Measurements from ENCODE around the gene TMEM87B. TPM values are rescaled to one million over a fixed set of nuclear protein-coding genes. Genes with fewer than 3 reads are reported as not detected.

The TMEM87B gene
- total RNA-seq, 4 donors from 2014 or later, result 30.6 to 35.8 (median 34.9) TPM

DNA sequence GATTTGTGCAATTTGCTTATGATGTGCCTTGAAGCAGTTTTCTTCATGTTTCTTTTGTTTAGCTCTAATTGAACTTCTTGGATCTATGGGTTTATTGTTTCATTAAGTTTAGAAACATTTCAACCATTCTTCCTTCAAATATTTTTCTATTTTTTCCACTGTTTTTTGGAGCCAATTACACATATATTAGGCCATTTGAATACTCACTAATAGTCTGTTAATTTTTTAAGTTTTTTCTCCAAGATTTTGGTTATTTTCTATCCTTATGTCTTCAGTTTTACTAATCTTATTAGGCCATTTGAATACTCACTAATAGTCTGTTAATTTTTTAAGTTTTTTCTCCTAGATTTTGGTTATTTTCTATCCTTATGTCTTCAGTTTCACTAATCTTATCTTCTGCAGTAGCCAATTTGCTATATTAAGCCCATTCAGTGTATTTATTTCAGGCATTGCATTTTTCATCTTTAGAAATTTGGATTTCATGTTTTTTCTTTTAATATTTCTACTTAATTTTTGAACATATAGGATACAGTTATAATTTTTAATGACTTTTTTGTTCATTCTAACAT is 9.5 kb upstream of the TMEM87B start:
- intact Hi-C loops (cut with DNase I), result loop anchor here (10.0 kb wide), 1 partner anchor 61 kb away; no protein-coding TSS in a partner anchor
- no peak for DNase-seq
- no peaks in the 10 kb centered on the region for H3K9me3 ChIP-seq
- no peak overlapping the region for H3K27ac ChIP-seq
- H3K4me1 ChIP-seq, result peaks cover 0 to 3% of the 10 kb centered on the region in 2 donors
- no peak overlapping the region for H3K4me3 ChIP-seq (replicated peaks in 1 of 3)
- H3K27me3 ChIP-seq, result no peaks in the 10 kb centered on the region
- no peaks in the 10 kb centered on the region for H3K36me3 ChIP-seq
- TF ChIP-seq CTCF (IDR thresholded peaks at IDR 0.05) (no peak), POLR2A (IDR thresholded peaks at IDR 0.05) (no peak)

GRCh38 chr2:112046231-112046630 is 8.8 kb upstream of the TMEM87B start:
- intact Hi-C loops (cut with DNase I), result loop anchor here (10.0 kb wide), 1 partner anchor 61 kb away; no protein-coding TSS in a partner anchor
- no peaks in the 10 kb centered on the region for H3K27me3 ChIP-seq
- DNase-seq, result no peak
- no peak overlapping the region for H3K4me3 ChIP-seq (replicated peaks in 1 of 3)
- no peak overlapping the region for H3K27ac ChIP-seq
- peaks cover 0 to 3% of the 10 kb centered on the region in 2 donors for H3K4me1 ChIP-seq
- TF ChIP-seq CTCF (IDR thresholded peaks at IDR 0.05), result no peak
- TF ChIP-seq POLR2A (IDR thresholded peaks at IDR 0.05), result no peak
- H3K9me3 ChIP-seq, result no peaks in the 10 kb centered on the region
- no peaks in the 10 kb centered on the region for H3K36me3 ChIP-seq

DNA sequence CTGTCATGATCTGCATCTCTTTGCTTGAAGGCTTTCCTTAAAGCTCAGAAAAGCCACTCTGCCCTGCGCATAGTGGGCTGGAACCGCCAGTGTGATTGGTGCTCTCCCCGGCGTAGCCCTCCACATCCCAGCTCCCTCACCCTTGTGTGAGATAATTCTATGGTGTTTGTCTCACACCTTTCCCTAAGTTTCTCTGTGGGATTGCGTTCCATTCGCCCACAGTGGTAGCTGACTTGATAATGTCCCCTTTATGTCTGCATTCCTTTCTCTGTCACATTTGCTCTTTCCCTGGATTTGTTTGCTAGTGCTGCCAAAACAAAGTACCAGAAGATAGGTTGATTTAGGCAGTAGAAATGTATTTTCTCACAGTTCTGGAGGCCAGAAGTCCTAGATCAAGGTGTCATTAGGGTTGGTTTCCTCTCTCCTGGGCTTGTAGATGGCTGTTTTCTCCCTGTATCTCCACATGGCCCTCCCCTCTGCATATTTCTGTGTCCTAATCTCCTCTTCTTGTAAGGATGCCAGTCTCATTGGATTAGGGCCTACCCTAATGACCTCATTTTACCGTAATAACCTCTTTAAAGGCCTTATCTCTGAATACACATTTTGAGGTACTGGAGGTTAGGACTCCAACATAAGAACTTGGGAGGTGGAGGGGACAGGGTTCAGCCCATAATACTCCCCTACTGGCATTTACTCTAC is 7.4 kb upstream of the TMEM87B start:
- TF ChIP-seq CTCF (IDR thresholded peaks at IDR 0.05) (no peak), POLR2A (IDR thresholded peaks at IDR 0.05) (no peak)
- no peak overlapping the region for H3K27ac ChIP-seq

GRCh38 chr2:112048236-112048592 is 6.9 kb upstream of the TMEM87B start:
- 62 to 71% methylated on average over 4 of the region's 4 CpGs for WGBS, 2 donors
- intact Hi-C loops (cut with DNase I), result loop anchor here (2.0 to 10.0 kb wide), 2 partner anchors 63 to 155 kb away; no protein-coding TSS in a partner anchor
- Histone ChIP-seq H3K4me1 (peaks cover 0 to 3% of the 10 kb centered on the region in 2 donors), H3K4me3 (replicated peaks in 1 of 3) (no peak overlapping the region), H3K9me3 (no peaks in the 10 kb centered on the region), H3K27ac (no peak overlapping the region), H3K36me3 (no peaks in the 10 kb centered on the region), H3K27me3 (no peaks in the 10 kb centered on the region)
- DNase-seq, result no peak
- TF ChIP-seq CTCF (IDR thresholded peaks at IDR 0.05) (no peak), POLR2A (IDR thresholded peaks at IDR 0.05) (no peak)

More for the DNA sequence above, 7.4 kb upstream of the TMEM87B start:
- H3K27me3 ChIP-seq, result no peaks in the 10 kb centered on the region
- intact Hi-C loops (cut with DNase I), result loop anchor here (2.0 to 10.0 kb wide), 2 partner anchors 63 to 155 kb away; no protein-coding TSS in a partner anchor
- no peaks in the 10 kb centered on the region for H3K36me3 ChIP-seq
- H3K4me1 ChIP-seq, result peaks cover 0 to 3% of the 10 kb centered on the region in 2 donors
- DNase-seq, result no peak
- H3K9me3 ChIP-seq, result no peaks in the 10 kb centered on the region
- 84 to 88% methylated on average over 7 of the region's 7 CpGs for WGBS, 2 donors
- no peak overlapping the region for H3K4me3 ChIP-seq (replicated peaks in 1 of 3)

DNA sequence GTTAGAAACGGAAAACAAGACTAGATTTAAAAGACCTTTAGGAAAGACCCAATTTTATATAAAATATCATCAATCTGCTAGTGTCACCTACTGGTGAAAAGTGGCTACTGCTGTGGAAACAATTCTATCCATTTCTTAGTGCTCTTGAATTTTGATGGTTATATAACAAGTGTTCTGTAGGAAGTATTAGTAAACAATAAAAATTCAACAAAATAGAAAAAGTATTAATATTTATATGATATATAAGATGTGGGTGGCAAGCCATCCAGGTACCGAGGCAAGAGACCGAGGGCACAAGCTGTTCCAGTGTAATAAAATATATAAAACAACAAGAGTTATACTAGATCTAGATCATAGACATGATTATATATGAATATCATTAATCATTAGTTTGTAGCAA is 6.2 kb upstream of the TMEM87B start:
- DNase-seq, result peak in 1 of 2 donors; percentile 20

More for the DNA sequence above, 6.2 kb upstream of the TMEM87B start:
- WGBS, 2 donors, result 24 to 38% methylated on average over 3 of the region's 3 CpGs
- TF ChIP-seq POLR2A (IDR thresholded peaks at IDR 0.05), result no peak
- TF ChIP-seq CTCF (IDR thresholded peaks at IDR 0.05), result peak; percentile 67 to 92 (median 80)
- intact Hi-C loops (cut with DNase I), result loop anchor here (2.0 to 10.0 kb wide), 2 partner anchors 64 to 156 kb away; no protein-coding TSS in a partner anchor
- no peaks in the 10 kb centered on the region for H3K9me3 ChIP-seq
- H3K27ac ChIP-seq, result no peak overlapping the region
- peaks cover 4 to 8% of the 10 kb centered on the region in 2 donors for H3K4me1 ChIP-seq
- no peaks in the 10 kb centered on the region for H3K27me3 ChIP-seq
- H3K36me3 ChIP-seq, result no peaks in the 10 kb centered on the region
- H3K4me3 ChIP-seq (replicated peaks in 1 of 3), result no peak overlapping the region

Measured in thyroid gland (tissue), 4 donors.